HG03575 (cell line): ENCODE measurements around the gene EID1.
"Not testable (repeated sequence)": the region's sequence is repeated elsewhere in the genome, so short reads cannot be mapped to it uniquely, and the experiment has no call there.

Source experiments
- ATAC-seq: cut with Tn5 transposase; IDR thresholded peaks from one replicate; pipeline ENCODE4 v1.9.1; 2021; ENCODE audit not compliant: unreplicated experiment, insufficient number of reproducible peaks, low FRiP score; ENCODE audit errors: extremely low read depth

Gene EID1

GRCh38 chr15:48898446-48898845, 20.5 kb downstream of the EID1 start:
- no peak for ATAC-seq

GRCh38 chr15:48899793-48900192, 21.9 kb downstream of the EID1 start:
- ATAC-seq, result no peak

GRCh38 chr15:48904758-48905157, 26.8 kb downstream of the EID1 start:
- ATAC-seq, result no peak

- ATAC-seq, result no peak
Observed at GRCh38 chr15:48905216-48905615, 27.3 kb downstream of the EID1 start.

GRCh38 chr15:48905847-48906246, 27.9 kb downstream of the EID1 start:
- ATAC-seq, result no peak

- not testable (repeated sequence) for ATAC-seq
Observed at GRCh38 chr15:48909313-48909712, 31.4 kb downstream of the EID1 start.

- ATAC-seq, result not testable (repeated sequence)
Observed at GRCh38 chr15:48910554-48910953, 32.6 kb downstream of the EID1 start.

- no peak for ATAC-seq
Observed at GRCh38 chr15:48913141-48913540, 35.2 kb downstream of the EID1 start.

GRCh38 chr15:48914717-48915116, 36.8 kb downstream of the EID1 start:
- ATAC-seq, result no peak

DNA sequence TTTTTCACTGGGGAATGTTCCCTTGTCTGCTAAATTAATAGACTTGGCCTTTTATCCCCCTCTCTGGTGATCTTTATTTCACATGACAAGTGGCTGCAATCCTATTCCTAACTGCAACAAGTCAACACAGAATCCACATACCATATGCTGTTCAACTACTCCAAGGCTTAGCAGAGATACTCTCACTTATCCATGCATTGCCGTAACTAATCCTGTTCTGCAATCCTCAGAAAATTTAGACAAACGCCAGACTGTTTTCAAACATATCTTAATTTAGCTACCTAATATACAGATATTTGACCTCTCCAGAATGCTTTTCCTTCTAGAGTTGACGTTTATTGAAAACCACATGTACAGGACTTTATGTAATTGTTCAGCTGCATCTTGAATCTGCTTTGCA, 37.9 kb downstream of the EID1 start:
- ATAC-seq, result no peak

GRCh38 chr15:48916721-48917120, 38.8 kb downstream of the EID1 start:
- ATAC-seq, result no peak

DNA sequence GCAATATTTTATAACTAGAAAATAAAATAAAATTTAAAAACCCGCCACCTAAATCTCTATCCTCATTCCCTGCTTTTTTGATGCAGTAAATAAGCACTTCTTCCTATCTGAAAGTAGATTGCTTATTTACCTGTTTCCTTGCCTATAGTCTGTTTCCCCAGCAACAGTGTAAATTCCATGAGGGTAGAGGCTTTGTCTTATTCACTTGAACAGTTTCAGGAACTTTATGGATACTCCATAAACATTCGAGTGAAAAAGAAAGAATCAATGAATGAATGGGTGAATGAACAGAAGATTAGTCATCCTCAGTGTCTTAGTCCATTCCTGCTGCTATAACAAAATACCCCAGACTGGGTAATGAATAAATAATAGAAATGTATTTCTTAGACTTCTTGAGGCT, 44.1 kb downstream of the EID1 start:
- no peak for ATAC-seq

DNA sequence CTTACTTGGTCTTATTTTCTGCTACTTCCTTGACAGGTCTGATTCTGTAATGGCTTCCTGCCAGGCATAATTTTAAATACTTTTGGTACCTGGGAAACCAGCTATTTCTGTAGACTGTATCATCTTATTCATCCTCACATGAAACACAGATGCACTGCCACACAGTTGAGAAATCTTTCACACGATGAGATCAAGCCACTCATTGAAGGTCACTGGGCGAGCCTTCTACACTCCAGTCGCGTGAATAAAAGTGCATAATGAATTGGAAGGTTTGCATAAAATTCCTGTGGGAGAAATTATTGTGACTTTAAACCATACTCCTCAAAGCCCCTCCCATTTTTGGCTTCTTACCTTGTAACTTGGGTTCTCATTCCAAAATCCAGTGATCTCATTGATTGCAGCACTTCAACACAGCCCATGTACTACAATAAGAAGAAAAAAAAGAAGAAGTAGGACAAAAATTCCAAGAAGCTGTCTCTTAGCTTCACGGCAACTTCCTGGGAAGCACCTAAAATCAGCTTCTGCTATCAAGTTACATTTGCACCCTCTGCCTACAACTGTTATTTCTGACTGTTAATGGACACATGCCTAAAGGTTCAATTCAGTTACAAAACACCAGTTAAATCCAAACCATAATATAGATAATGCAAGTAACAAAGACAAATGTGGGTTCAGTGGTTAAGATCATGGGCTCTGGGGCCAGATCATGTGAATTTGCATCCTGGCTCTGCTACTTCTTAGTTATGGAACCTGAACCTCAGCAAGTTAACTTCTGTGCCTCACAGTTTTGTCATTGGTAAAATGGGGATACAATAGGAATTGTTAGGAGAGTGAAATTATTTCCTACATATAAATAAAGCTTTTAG, 46.8 kb downstream of the EID1 start:
- no peak for ATAC-seq

GRCh38 chr15:48925714-48926223, 47.8 kb downstream of the EID1 start:
- ATAC-seq, result no peak

DNA sequence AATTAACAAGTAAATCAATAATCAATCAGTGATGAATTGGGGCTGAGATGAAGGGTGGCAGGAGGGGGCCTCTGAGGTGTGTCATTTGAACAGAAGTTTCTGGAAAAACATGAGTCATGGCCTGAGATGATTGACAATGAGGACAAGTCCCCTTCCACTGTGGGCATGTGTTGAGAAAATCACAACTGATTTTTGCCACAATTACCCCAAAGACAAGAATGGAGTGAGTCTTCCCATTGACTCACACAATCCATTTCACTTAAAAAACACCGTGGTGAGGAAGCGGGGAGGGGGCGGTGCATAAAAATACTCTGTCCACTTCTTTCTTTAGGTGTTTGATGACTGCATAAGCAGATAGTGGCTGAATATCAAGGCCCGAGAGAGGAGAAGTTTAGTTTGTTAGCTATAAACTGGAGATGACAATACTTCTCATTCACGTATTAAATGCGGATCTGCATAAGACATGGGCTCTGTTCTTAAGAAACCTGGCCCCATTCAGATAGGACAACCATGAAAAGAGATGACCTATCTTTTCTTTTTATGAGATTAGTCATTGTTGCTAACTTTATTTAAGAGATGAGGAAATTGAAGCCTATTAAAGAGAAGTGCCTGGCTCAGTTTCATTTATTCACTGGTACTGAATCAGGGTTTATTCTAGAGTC, 51.1 kb downstream of the EID1 start:
- ATAC-seq, result no peak

DNA sequence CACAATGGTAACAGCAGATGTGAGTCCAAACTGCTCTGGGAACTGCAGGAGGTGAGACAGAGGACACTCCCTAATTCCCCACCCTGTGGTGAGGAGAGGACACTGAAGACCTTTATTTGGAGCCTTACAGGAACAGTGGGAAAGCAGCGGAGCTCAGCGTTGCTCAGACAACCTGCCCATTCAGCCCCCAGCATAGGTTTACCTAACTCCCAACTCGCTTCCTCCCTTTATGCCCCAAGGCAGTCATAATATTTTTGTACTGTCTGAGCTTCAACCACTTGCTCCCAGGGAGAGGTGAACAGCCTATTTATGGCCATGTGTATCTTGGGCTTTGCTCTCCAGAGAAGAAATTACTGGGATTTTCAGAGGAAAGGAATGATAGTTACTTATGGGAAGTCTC, 51.7 kb downstream of the EID1 start:
- no peak for ATAC-seq
